ENCODE measurements around the gene PET100.
"Not testable (repeated sequence)": the region's sequence is repeated elsewhere in the genome, so short reads cannot be mapped to it uniquely, and the experiment has no call there.

PET100 gene

GRCh38 chr19:7637374-7638256 is 8.0 kb downstream of the PET100 start:
- DNase-seq (ENCODE audit: low read depth), result no peak
- Histone ChIP-seq H3K4me3 (ENCODE audit: low read length) (no peak overlapping the region), H3K4me1 (ENCODE audit: control insufficient read depth, insufficient read depth, low read length) (no peaks in the 10 kb centered on the region), H3K36me3 (ENCODE audit: control insufficient read depth, insufficient read depth, low read length, severe bottlenecking) (no peaks in the 10 kb centered on the region), H3K9me3 (ENCODE audit: control insufficient read depth, low read length) (no peaks in the 10 kb centered on the region), H3K9ac (ENCODE audit: low read length) (no peak overlapping the region), H3K27me3 (replicated peaks; ENCODE audit: control insufficient read depth, insufficient read depth, low read length) (peaks cover 38% of the 10 kb centered on the region)

GRCh38 chr19:7638802-7639465 is 9.3 kb downstream of the PET100 start:
- Histone ChIP-seq H3K27me3 (replicated peaks; ENCODE audit: control insufficient read depth, insufficient read depth, low read length) (peaks cover 38% of the 10 kb centered on the region), H3K36me3 (ENCODE audit: control insufficient read depth, insufficient read depth, low read length, severe bottlenecking) (no peaks in the 10 kb centered on the region), H3K4me1 (ENCODE audit: control insufficient read depth, insufficient read depth, low read length) (no peaks in the 10 kb centered on the region), H3K4me3 (ENCODE audit: low read length) (no peak overlapping the region), H3K9ac (ENCODE audit: low read length) (no peak overlapping the region), H3K9me3 (ENCODE audit: control insufficient read depth, low read length) (no peaks in the 10 kb centered on the region)
- DNase-seq (ENCODE audit: low read depth), result no peak

GRCh38 chr19:7639863-7640348 is 10.3 kb downstream of the PET100 start:
- Histone ChIP-seq H3K27me3 (replicated peaks; ENCODE audit: control insufficient read depth, insufficient read depth, low read length) (peaks cover 34% of the 10 kb centered on the region), H3K4me1 (ENCODE audit: control insufficient read depth, insufficient read depth, low read length) (no peaks in the 10 kb centered on the region), H3K36me3 (ENCODE audit: control insufficient read depth, insufficient read depth, low read length, severe bottlenecking) (no peaks in the 10 kb centered on the region), H3K9ac (ENCODE audit: low read length) (no peak overlapping the region), H3K4me3 (ENCODE audit: low read length) (no peak overlapping the region), H3K9me3 (ENCODE audit: control insufficient read depth, low read length) (no peaks in the 10 kb centered on the region)
- DNase-seq (ENCODE audit: low read depth), result no peak

GRCh38 chr19:7640803-7641202 is 11.2 kb downstream of the PET100 start:
- no peaks in the 10 kb centered on the region for H3K36me3 ChIP-seq (ENCODE audit: control insufficient read depth, insufficient read depth, low read length, severe bottlenecking)
- no peak overlapping the region for H3K9ac ChIP-seq (ENCODE audit: low read length)
- no peaks in the 10 kb centered on the region for H3K9me3 ChIP-seq (ENCODE audit: control insufficient read depth, low read length)
- peaks cover 30% of the 10 kb centered on the region for H3K27me3 ChIP-seq (replicated peaks; ENCODE audit: control insufficient read depth, insufficient read depth, low read length)
- peaks cover 5% of the 10 kb centered on the region for H3K4me1 ChIP-seq (ENCODE audit: control insufficient read depth, insufficient read depth, low read length)
- no peak for DNase-seq (ENCODE audit: low read depth)
- no peak overlapping the region for H3K4me3 ChIP-seq (ENCODE audit: low read length)

GRCh38 chr19:7641290-7642276 is 12.0 kb downstream of the PET100 start:
- peaks cover 28% of the 10 kb centered on the region for H3K27me3 ChIP-seq (replicated peaks; ENCODE audit: control insufficient read depth, insufficient read depth, low read length)
- no peak overlapping the region for H3K9ac ChIP-seq (ENCODE audit: low read length)
- peaks cover 5% of the 10 kb centered on the region for H3K4me1 ChIP-seq (ENCODE audit: control insufficient read depth, insufficient read depth, low read length)
- no peak for DNase-seq (ENCODE audit: low read depth)
- no peak overlapping the region for H3K4me3 ChIP-seq (ENCODE audit: low read length)
- H3K36me3 ChIP-seq (ENCODE audit: control insufficient read depth, insufficient read depth, low read length, severe bottlenecking), result no peaks in the 10 kb centered on the region
- no peaks in the 10 kb centered on the region for H3K9me3 ChIP-seq (ENCODE audit: control insufficient read depth, low read length)

- H3K4me3 ChIP-seq (ENCODE audit: low read length), result no peak overlapping the region
- no peak overlapping the region for H3K9ac ChIP-seq (ENCODE audit: low read length)
- DNase-seq (ENCODE audit: low read depth), result no peak
- H3K4me1 ChIP-seq (ENCODE audit: control insufficient read depth, insufficient read depth, low read length), result peaks cover 5% of the 10 kb centered on the region
- H3K27me3 ChIP-seq (replicated peaks; ENCODE audit: control insufficient read depth, insufficient read depth, low read length), result peaks cover 24% of the 10 kb centered on the region
- H3K9me3 ChIP-seq (ENCODE audit: control insufficient read depth, low read length), result no peaks in the 10 kb centered on the region
- no peaks in the 10 kb centered on the region for H3K36me3 ChIP-seq (ENCODE audit: control insufficient read depth, insufficient read depth, low read length, severe bottlenecking)
Observed at GRCh38 chr19:7642295-7643030, 12.9 kb downstream of the PET100 start.

GRCh38 chr19:7643031-7643415 is 13.4 kb downstream of the PET100 start:
- no peaks in the 10 kb centered on the region for H3K36me3 ChIP-seq (ENCODE audit: control insufficient read depth, insufficient read depth, low read length, severe bottlenecking)
- no peak overlapping the region for H3K9ac ChIP-seq (ENCODE audit: low read length)
- H3K9me3 ChIP-seq (ENCODE audit: control insufficient read depth, low read length), result no peaks in the 10 kb centered on the region
- H3K27me3 ChIP-seq (replicated peaks; ENCODE audit: control insufficient read depth, insufficient read depth, low read length), result peaks cover 18% of the 10 kb centered on the region
- H3K4me1 ChIP-seq (ENCODE audit: control insufficient read depth, insufficient read depth, low read length), result peaks cover 5% of the 10 kb centered on the region
- DNase-seq (ENCODE audit: low read depth), result no peak
- H3K4me3 ChIP-seq (ENCODE audit: low read length), result no peak overlapping the region

- not testable (repeated sequence) for H3K36me3 ChIP-seq (ENCODE audit: control insufficient read depth, insufficient read depth, low read length, severe bottlenecking); H3K27me3 ChIP-seq (replicated peaks; ENCODE audit: control insufficient read depth, insufficient read depth, low read length); H3K9me3 ChIP-seq (ENCODE audit: control insufficient read depth, low read length); H3K4me3 ChIP-seq (ENCODE audit: low read length); H3K9ac ChIP-seq (ENCODE audit: low read length); H3K4me1 ChIP-seq (ENCODE audit: control insufficient read depth, insufficient read depth, low read length); DNase-seq (ENCODE audit: low read depth)
Observed at GRCh38 chr19:7643629-7644549, 14.3 kb downstream of the PET100 start.

- no peak overlapping the region for H3K4me3 ChIP-seq (ENCODE audit: low read length)
- peaks cover 9% of the 10 kb centered on the region for H3K4me1 ChIP-seq (ENCODE audit: control insufficient read depth, insufficient read depth, low read length)
- H3K9me3 ChIP-seq (ENCODE audit: control insufficient read depth, low read length), result no peaks in the 10 kb centered on the region
- H3K36me3 ChIP-seq (ENCODE audit: control insufficient read depth, insufficient read depth, low read length, severe bottlenecking), result no peaks in the 10 kb centered on the region
- no peak overlapping the region for H3K9ac ChIP-seq (ENCODE audit: low read length)
- peaks cover 9% of the 10 kb centered on the region for H3K27me3 ChIP-seq (replicated peaks; ENCODE audit: control insufficient read depth, insufficient read depth, low read length)
- no peak for DNase-seq (ENCODE audit: low read depth)
Observed at GRCh38 chr19:7644550-7644877, 14.9 kb downstream of the PET100 start.

- H3K4me1 ChIP-seq (ENCODE audit: control insufficient read depth, insufficient read depth, low read length), result peaks cover 9% of the 10 kb centered on the region
- no peak overlapping the region for H3K4me3 ChIP-seq (ENCODE audit: low read length)
- H3K9me3 ChIP-seq (ENCODE audit: control insufficient read depth, low read length), result no peaks in the 10 kb centered on the region
- DNase-seq (ENCODE audit: low read depth), result no peak
- H3K36me3 ChIP-seq (ENCODE audit: control insufficient read depth, insufficient read depth, low read length, severe bottlenecking), result no peaks in the 10 kb centered on the region
- H3K9ac ChIP-seq (ENCODE audit: low read length), result no peak overlapping the region
- peaks cover 9% of the 10 kb centered on the region for H3K27me3 ChIP-seq (replicated peaks; ENCODE audit: control insufficient read depth, insufficient read depth, low read length)
Observed at GRCh38 chr19:7645163-7645562, 15.6 kb downstream of the PET100 start.

Measured in adipocyte (in vitro differentiated cells).